Adipose tissue (tissue), 3 donors: ENCODE measurements around the gene HACD1. TPM values are rescaled to one million over a fixed set of nuclear protein-coding genes. Genes with fewer than 3 reads are reported as not detected.
"Not testable (repeated sequence)": the region's sequence is repeated elsewhere in the genome, so short reads cannot be mapped to it uniquely, and the experiment has no call there.

Experiments used
- H3K27ac ChIP-seq: one replicate; pipeline ENCODE4 v1.5.1; 2013; ENCODE audit warnings: low read depth, low read length
- WGBS, 3 donors: extraction: QIAGEN DNeasy Blood & Tissue Kit; methylation state at CpG; one replicate each; pipeline ENCODE4 v1.1.7; 2013; 5-methylcytosine and 5-hydroxymethylcytosine counted together
- polyA plus RNA-seq, 3 donors: library from polyadenylated mRNA; stranded (reverse); fragments of 200-250 nt; gene quantifications; one replicate each; pipeline ENCODE4 v1.2.3, GENCODE V29; 2013
- donor health status: healthy with polysubstance abuse.
- donor health status: Bipolar disorder and iron deficiency.
- donor health status: healthy.

Gene HACD1
- polyA plus RNA-seq, 3 donors = 6.6 to 25.7 (median 17.4) TPM

DNA sequence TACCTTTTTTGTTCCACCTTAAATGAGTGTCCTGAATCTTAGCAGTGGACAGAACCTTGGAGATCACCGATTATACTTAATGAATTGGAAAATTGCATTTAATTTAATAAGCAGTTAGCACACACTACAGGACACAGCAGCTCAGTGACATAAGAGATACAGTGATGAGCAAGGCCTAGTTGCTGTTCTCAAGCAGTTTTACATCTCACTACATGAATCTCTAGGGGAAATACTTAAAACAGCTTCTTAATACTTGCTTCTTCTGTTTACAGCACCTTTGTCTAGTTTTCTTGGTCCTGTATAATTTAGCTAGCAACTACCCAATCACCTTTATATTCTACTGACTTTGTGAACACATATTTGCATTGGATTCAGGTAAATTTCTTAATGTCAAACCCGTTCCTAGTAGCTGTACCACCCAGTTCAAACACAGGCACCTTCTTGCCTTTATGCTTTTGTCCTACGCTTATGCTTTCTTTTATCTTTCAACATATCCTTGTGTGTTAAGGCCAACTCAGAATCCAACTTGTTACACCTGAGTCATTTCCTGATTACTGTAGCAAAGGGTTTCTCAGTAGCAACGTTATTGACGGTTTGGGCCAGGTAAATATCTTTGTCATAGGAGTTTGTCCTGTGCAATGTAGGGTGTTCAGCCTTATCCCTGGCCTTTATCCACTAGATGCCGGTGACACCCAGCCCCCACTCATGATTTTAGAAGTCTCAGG is 28.6 kb upstream of the HACD1 start:
- 39 to 55% (median 47%) methylated on average over 6 of the region's 6 CpGs for WGBS, 3 donors
- no peak overlapping the region for H3K27ac ChIP-seq

DNA sequence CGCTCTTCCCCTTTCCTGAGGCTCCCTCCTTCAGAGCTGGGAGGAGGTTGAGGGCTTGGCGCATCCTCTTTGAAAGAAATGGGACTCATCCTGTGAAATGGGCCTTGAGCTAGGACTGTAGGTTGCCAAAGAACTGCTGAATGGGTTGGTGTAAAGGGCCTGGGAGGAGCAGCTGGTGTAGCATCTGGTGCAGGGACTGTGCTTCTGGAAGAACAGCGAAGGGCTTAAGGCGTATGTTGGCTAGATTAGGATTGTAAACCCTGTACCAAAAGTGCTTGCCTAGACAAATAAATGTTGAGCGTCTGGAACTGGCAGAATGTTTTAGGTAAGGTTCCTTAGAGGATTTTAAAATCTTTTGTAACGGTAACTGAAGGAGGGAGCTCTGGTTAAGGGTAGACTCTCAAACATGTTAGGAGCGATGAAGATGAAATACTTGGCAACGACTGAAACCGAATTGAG is 27.3 kb upstream of the HACD1 start:
- 0 to 2% (median 1%) methylated on average over 9 of the region's 9 CpGs for WGBS, 3 donors
- peak overlapping the region; percentile 95 for H3K27ac ChIP-seq

DNA sequence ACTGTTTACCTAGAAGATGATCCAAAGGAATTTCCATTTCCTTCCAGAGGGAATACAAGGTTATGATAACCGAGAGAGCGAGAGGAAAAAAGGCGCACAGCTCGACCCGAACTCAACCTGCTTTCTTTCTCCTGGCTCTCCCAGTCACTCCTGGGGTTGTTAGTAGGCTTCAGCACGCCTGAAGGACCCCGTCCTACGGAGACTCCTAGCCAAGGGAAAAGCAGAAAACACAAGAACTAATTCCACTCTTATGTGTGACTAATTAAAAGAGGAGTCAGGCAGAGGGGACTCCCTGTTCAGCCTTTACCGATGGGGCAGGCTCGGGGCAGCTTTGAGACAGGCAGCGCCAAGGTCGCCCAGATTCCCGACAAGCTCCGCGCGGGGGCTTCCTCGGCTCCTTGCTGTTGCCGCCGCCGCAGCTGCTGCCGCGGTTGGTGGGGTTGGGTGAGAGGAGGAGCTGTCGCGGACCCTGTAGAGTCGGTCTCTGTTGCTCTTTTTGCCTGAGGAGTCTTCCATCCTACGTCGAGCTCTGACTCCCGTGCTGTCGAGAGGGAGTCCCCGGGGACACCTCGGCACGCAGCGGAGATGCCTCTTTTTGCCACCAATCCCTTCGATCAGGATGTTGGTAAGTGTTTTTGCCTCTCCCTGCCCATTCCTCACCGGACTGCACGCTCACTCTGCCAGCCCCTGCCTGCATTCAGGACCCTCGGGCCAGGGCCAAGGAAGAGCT is 26.7 kb upstream of the HACD1 start, which contains the start of gene STAM:
Gene STAM, plus strand, starts transcription at position 397 of the 730 bp plus-strand sequence. Its CDS starts 189 bp downstream, at position 586.
- H3K27ac ChIP-seq = peak within 1 kb of the TSS; percentile 95
- WGBS, 3 donors = 0% methylated on average over 37 of the region's 37 CpGs

DNA sequence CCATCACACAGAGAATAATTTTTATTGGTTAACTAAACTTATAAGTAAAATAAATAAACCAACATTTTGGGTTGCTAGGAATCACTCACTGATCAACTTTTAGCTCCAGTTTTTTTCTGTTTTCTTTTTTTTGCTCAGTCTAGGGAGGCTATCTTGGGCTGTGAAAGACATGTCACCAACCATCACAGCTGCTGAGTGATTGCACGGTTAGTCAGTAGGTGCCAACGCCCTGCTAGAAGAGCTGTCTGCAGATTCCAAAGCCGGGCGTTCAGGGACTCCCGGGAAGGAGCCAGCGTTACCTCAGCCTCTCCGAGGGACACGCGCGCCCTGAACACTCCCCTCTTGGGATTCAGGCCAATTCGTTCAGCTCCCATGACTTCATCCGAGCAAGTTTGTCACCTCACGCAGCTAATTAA is 26.2 kb upstream of the HACD1 start:
- 0 to 1% (median 0%) methylated on average over 13 of the region's 13 CpGs for whole genome bisulfite sequencing, 3 donors
- H3K27ac ChIP-seq = peak overlapping the region; percentile 95

DNA sequence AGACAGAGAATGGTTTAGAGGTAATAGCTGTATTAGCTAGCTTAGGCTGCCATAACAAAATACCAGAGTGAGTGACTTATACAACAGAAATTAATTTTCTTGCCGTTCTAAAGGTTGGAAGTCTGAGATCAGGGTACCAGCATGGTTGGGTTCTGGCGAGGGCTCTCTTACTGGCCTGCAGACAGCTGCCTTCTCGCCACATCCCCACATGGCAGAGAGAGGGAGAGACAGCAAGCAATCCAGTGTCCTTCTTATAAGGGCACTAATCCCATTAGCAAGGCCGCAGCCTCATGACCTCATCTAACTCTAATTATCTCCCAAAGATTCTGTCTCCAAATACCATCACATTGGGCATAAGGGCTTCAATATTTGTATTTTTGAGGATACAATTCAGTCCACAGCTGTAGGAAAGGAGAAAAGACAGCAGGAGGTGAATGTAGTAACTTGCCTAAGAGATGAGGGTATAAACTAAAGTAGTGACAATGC is 23.2 kb upstream of the HACD1 start:
- 98 to 99% (median 98%) methylated on average over 4 of the region's 4 CpGs for WGBS, 3 donors
- H3K27ac ChIP-seq = no peak overlapping the region

DNA sequence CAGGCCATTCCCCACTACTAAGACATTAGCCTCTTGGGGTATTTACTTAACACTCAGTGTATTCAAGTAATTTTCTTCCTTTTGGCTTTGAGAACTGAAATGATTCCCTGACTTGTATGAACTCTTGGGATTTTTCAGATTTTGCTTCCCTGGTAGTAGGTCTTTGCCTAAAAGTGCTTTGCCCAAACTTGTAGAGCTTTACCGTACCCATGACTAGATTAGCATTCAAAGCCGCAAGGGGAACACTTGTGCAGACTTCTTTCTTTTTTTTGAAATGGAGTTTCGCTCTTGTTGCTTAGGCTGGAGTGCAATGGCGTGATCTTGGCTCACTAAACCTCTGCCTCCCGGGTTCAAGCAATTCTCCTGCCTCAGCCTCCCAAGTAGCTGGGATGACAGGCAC is 20.7 kb upstream of the HACD1 start:
- H3K27ac ChIP-seq = no peak overlapping the region
- WGBS, 3 donors = 96 to 99% (median 96%) methylated on average over 5 of the region's 5 CpGs

DNA sequence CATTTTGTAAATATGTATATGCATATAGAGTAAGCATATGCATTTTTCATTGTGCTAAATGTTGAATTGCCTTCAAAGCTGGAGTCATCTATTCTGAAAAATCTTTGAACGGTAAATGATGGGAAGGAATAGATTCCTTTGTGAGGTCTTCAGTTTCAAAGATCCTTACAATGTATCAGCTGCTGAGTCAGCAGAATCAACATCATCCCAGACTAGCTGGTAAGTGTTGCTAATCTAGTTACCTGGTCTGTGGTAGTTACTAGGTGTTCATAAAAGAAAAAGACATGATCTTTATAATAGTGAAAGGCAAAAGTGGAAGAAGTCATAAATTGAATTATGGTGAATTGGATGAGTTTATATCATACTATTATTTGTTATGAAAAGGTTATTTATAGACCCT is 16.2 kb upstream of the HACD1 start:
- no peak overlapping the region for H3K27ac ChIP-seq
- WGBS, 3 donors = 77 to 90% (median 87%) methylated on average over 1 of the region's 1 CpG

DNA sequence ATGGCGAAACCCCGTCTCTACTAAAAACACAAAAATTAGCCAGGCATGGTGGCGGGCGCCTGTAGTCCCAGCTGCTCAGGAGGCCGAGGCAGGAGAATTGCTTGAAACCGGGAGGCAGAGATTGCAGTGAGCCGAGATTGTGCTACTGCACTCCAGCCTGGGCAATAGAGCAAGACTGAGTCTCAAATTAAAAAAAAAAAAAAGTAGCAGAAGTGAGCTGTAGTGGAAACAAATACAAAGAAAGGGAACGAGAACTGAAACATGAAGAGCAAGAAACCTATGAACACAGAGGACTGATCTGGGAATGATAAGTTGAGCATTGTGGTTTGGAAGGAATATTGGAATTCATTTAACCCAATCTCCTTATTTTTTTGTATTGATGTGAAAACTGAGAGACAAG is 15.4 kb upstream of the HACD1 start:
- H3K27ac ChIP-seq = not testable (repeated sequence)
- WGBS, 3 donors = 83 to 90% (median 88%) methylated on average over 8 of the region's 8 CpGs

DNA sequence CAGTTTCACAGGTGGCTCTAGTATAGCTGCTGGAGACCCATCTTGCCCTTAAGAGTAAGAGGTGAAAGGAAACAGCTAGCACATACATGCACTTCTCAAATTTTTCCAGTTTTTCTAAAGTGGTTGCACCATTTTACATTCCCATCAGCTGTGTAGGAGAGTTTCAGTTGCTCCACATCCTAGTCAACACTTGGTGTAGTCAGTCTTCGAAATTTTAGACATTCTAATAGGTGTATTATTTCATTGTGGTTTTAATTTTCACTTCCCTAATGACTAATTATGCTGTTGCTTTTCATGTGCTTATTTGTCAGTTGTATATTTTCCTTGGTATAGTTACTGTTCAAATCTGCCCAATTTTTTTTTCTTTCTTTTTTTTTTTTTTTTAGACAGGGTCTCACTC is 9.5 kb upstream of the HACD1 start:
- 50 to 67% (median 52%) methylated on average over 1 of the region's 1 CpG for WGBS, 3 donors
- no peak overlapping the region for H3K27ac ChIP-seq

DNA sequence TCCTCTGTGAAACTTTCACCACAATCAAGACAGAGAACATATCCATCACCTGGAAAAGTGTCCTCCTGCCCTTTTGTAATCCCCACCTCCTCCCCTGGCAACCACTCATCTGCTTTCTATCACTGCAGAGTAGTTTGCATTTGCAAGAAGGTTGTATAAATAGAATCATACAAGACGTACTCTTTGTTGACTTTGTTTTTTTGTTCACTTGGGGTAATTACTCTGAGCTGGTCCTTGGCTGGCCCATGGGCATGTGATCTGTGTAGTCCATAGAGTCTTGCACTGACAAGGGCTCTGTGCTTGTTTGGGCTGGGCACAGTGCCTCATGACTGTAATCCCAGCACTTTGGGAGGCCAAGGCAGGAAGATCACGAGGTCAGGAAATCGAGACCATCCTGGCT is 7.8 kb upstream of the HACD1 start:
- H3K27ac ChIP-seq = no peak overlapping the region
- WGBS, 3 donors = 54 to 64% (median 60%) methylated on average over 3 of the region's 3 CpGs

DNA sequence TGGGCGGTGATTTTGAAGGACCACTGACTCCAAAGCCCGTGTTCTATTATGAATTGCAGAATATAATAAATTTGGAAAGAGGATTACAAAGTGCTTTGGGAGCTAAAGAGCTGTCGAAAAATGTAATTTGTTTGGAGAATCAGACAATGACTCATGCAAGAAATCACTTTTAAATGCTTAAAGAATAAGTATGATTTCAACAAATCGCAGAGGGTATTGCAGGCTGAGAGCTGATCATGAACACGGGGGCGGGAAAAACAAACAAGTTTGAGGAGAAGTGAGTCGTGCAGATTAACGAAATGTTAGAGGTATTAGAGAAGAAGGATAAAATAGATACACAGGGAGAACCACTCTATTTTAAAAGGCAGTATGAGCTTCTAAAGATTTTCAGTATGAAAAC is 4.9 kb upstream of the HACD1 start:
- no peak overlapping the region for H3K27ac ChIP-seq
- WGBS, 3 donors = 64 to 81% (median 78%) methylated on average over 8 of the region's 8 CpGs

DNA sequence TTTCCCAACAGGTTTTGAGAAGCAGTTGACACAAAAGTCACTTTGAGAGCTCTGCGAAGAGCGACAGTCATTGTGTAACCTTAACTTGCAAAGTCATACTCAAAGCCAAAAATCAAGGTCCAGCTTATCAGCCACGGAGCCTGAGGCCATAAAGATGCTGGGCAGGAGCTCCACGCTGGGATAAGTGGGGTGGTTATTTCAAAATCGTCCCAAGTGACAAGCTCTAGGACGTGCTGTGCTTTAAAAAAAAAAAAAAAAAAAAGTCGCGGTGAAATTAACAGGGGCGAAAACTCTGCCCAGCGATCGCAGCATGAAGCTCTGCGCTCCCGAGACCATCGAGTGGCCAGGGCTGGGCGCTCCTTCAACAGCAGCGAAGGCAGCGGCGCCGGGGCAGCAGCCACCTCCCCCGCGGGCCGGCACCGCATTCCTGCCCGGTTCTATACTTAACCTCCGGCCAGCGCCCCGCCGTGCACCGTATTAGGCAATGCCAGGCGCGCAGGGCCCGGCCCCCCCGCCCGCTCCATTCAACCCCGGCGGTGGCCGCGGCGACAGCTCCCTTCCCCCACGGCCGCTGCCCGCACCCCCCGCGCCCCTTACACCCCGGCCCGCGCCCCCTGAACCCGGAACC is 657 bp downstream of the HACD1 start:
- WGBS, 3 donors = 1 to 3% (median 2%) methylated on average over 42 to 48 of the region's 48 CpGs
- no peak overlapping the region for H3K27ac ChIP-seq

DNA sequence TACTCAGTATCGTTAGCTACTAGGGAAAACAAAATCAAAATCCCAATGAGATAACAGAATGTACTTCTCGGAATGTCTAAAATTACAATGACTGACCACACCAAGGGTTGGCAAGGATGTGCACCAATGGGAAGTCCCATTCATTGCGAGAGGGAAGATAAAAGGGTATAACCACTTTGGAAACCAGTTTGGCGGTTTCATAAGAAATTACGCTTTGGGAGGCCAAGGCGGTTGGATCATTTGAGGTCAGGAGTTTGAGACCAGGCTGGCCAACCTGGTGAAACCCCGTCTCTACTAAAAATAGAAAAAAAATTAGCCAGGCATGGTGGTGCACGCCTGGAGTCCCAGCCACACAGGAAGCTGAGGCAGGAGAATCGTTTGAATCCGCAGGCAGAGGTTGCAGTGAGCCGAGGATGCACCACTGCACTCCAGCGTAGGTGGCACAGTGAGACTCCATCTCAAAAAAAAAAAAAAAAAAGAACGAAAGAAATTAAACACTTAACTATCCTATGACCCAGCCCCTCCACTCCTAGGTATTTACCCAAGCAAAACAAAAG is 7.6 kb downstream of the HACD1 start:
- no peak overlapping the region for H3K27ac ChIP-seq
- WGBS, 3 donors = 89 to 91% (median 89%) methylated on average over 13 of the region's 13 CpGs

DNA sequence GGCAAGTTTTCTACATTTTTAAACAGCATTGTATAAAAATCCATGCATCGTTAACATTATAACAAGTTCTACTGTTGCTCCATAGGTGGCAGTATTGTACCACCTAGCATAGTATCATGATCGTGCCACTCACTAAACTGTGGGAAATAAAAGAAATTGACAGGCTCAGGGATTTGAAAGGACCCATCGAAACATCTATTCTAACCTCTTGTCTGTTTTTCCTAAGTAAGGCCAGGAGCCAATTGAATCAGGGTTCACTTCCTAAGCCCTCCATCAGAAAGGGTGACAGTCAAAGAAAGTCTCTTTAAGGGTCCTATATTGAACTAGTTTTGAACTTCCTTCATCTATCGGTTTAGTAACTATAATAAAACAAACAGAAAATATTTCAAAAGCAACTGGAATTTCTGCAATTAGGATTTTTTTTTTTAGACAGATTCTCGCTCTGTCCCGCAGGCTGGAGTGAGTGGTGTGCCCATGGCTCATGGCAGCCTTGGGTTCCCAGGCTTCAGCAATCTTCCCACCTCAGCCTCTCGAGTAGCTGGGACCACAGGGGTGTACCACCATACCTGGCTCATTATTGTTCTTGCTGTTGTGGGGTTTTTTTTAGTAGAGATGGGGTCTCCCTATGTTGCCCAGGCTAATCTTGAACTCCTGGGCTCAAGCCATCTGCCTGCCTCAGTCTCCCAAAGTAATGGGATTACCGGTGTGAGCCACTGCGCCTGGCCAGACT is 9.4 kb downstream of the HACD1 start:
- WGBS, 3 donors = 56 to 59% (median 59%) methylated on average over 9 of the region's 9 CpGs
- no peak overlapping the region for H3K27ac ChIP-seq

DNA sequence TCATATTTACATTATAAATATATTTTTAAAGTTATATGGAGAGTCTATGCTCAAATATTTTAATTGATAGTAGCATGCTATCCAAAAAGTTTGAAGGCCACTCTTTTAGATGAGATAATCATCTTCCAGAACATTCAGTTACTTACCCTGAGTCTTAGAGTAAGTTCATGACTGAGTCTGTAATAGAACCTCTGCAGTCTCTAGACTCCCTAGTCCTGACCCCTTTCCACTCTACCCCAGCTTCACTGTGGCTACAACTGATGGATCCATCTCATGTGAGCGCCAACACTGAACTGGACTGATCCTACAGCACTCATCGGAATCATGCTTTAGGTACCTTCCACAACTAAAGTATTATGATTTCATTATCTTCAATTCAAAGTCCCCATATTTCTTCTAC is 10.1 kb downstream of the HACD1 start:
- no peak overlapping the region for H3K27ac ChIP-seq
- WGBS, 3 donors = 48 to 57% (median 56%) methylated on average over 2 of the region's 2 CpGs

DNA sequence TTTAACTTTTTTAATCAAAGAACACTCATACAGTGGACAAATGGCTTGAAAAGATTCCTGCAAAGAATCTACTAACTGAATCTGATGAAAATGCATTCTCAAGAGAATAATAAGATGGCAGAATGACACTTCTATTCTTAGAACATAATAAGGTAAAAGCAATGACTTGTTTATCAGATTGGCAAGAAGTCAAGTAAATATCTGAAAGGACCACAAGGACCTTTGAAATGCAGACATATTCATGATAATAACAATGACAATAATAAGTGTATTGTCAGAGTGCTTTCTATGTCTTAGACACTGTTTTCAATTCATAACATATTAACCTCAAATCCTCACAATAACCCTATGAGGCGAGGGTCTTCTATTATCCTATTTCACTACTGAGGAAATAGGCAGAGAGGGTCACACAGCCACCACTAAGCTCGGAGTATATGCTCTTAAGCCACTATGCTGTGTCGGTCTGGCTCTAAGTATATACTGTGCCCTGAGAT is 10.6 kb downstream of the HACD1 start:
- 64 to 71% (median 71%) methylated on average over 3 of the region's 3 CpGs for WGBS, 3 donors
- H3K27ac ChIP-seq = no peak overlapping the region

DNA sequence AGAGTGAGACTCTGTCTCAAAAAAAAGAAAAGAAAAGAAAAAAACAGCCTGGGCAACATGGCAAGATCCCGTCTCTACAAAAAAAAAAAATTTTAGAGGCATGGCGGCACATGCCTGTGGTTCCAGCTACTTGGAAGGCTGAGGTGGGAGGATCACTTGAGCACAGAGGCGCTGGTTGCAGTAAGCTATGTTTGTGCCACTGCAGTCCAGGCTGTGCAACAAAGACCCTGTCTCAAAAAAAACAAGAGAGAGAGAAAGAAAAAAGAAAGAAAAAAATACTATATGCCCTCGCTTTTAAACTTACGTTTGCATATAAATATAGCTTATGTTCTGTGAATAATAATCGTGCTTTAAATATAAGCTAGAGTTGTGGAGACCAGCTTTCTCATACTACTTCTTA is 11.2 kb downstream of the HACD1 start:
- WGBS, 3 donors = 86 to 89% (median 87%) methylated on average over 6 of the region's 6 CpGs

DNA sequence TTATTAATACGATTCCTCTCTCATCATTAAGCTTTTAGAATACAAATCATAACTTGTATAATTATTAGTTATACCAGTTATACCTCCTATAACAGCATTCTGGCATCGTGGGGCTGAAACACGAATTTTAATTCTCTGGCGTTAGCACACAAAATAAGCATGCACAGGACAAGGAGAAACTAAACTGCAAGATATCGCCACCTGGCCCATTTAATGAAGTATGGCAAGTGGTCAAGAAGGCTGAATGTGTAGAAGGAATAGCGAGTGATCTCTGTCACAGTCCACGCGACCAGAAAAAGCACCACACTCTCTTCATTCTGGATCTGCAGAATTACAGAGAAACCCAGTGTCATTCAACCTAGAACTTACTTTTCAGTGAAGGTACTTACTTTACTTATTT is 18.1 kb downstream of the HACD1 start:
- H3K27ac ChIP-seq = no peak overlapping the region
- WGBS, 3 donors = 38 to 49% (median 41%) methylated on average over 8 of the region's 8 CpGs

More for the DNA sequence above, 11.2 kb downstream of the HACD1 start:
- H3K27ac ChIP-seq = no peak overlapping the region
